Large intestine (tissue), 3 donors: ENCODE results near the gene ELF1. TPM values are rescaled to one million over a fixed set of nuclear protein-coding genes. Genes with fewer than 3 reads are reported as not detected.
"Not testable (repeated sequence)": the region's sequence is repeated elsewhere in the genome, so short reads cannot be mapped to it uniquely, and the experiment has no call there.

Source experiments
- DNase-seq, 2 donors: peaks; one replicate each; pipeline versions ENCODE4 v3.0.0 to v3.0.0-alpha.2; 2013
- H3K27ac ChIP-seq: one replicate; pipeline ENCODE4 v1.5.1; 2013; ENCODE audit warnings: low read length
- H3K27me3 ChIP-seq: 2 replicates; pipeline ENCODE4 v1.6.1; 2013; ENCODE audit warnings: low read length; ENCODE audit not compliant: control insufficient read depth, insufficient read depth
- H3K36me3 ChIP-seq: 2 replicates; pipeline ENCODE4 v1.6.1; 2013; ENCODE audit warnings: low read length; ENCODE audit not compliant: control insufficient read depth, insufficient read depth
- H3K4me1 ChIP-seq: one replicate; pipeline ENCODE4 v1.6.1; 2013; ENCODE audit warnings: low read length; ENCODE audit not compliant: control insufficient read depth, insufficient read depth
- H3K4me3 ChIP-seq: one replicate; pipeline ENCODE4 v1.5.1; 2013; ENCODE audit warnings: low read length
- H3K9me3 ChIP-seq: one replicate; pipeline ENCODE4 v1.6.1; 2013; ENCODE audit warnings: mild to moderate bottlenecking, low read depth, low read length, moderate library complexity; ENCODE audit not compliant: control insufficient read depth
- WGBS: methylation state at CpG from one replicate; pipeline ENCODE4 v1.1.5; 2013; ENCODE audit warnings: low lambda C conversion rate; ENCODE audit not compliant: insufficient coverage; 5-methylcytosine and 5-hydroxymethylcytosine counted together
- polyA plus RNA-seq: library from polyadenylated mRNA; unstranded; fragments of 120-200 nt; gene quantifications from one replicate; pipeline ENCODE4 v1.2.1, GENCODE V29; 2013

The ELF1 gene
- polyA plus RNA-seq, 1 donor = 87.2 TPM

GRCh38 chr13:40916207-40916998, 102.7 kb downstream of the ELF1 start:
- WGBS = 100% methylated on average over 3 of the region's 6 CpGs
- Histone ChIP-seq H3K4me1 (no peaks in the 10 kb centered on the region), H3K36me3 (no peaks in the 10 kb centered on the region), H3K27ac (no peak overlapping the region), H3K4me3 (no peak overlapping the region), H3K27me3 (no peaks in the 10 kb centered on the region), H3K9me3 (no peaks in the 10 kb centered on the region)
- DNase-seq = no peak

DNA sequence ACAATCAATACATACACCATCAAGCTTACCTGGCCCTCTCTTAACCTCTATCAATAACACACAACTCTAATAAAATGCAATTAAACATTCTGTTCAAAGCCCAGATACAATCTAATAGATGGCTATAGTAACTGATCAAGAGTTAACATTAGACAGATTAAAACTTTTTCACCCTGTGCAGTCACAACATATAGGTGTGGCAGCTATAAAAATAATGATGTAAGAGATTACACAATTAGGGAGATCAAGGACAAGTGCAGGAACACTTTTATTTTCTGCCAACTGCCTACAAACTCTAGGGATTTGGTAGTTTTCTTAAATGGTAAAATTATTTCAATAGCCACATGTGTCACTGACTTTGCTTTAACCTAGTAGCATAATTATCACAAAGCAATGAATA, 104.3 kb downstream of the ELF1 start:
- H3K4me3 ChIP-seq = not testable (repeated sequence)
- H3K27ac ChIP-seq = peak overlapping the region; percentile 46

DNA sequence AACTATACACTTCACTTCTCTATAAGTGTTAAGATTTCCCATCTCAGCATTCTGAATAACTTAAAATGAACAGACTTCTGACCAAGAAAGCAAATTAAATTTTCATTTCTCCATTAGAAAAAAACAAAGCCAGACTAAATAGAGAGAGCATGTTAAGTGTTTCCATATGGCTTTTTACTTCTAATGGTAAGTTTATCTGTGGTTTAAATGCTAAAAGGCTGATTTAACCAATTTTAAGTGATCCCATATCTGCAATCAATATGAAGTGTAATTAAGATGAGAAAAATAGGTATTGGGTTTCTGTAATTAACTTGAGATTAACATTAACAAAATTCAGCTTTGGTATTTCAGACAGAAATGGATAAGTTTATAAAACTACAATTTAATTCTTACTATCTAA, 107.8 kb downstream of the ELF1 start:
- no peak for DNase-seq
- H3K4me3 ChIP-seq = no peak overlapping the region
- no peaks in the 10 kb centered on the region for H3K9me3 ChIP-seq
- H3K27ac ChIP-seq = no peak overlapping the region
- H3K4me1 ChIP-seq = peaks cover 3% of the 10 kb centered on the region
- no peaks in the 10 kb centered on the region for H3K27me3 ChIP-seq
- H3K36me3 ChIP-seq = no peaks in the 10 kb centered on the region

More for the DNA sequence above, 104.3 kb downstream of the ELF1 start:
- H3K27me3 ChIP-seq, H3K36me3 ChIP-seq, H3K9me3 ChIP-seq, H3K4me1 ChIP-seq: not testable (repeated sequence)
- DNase-seq = peak in 1 of 2 donors; percentile 41

DNA sequence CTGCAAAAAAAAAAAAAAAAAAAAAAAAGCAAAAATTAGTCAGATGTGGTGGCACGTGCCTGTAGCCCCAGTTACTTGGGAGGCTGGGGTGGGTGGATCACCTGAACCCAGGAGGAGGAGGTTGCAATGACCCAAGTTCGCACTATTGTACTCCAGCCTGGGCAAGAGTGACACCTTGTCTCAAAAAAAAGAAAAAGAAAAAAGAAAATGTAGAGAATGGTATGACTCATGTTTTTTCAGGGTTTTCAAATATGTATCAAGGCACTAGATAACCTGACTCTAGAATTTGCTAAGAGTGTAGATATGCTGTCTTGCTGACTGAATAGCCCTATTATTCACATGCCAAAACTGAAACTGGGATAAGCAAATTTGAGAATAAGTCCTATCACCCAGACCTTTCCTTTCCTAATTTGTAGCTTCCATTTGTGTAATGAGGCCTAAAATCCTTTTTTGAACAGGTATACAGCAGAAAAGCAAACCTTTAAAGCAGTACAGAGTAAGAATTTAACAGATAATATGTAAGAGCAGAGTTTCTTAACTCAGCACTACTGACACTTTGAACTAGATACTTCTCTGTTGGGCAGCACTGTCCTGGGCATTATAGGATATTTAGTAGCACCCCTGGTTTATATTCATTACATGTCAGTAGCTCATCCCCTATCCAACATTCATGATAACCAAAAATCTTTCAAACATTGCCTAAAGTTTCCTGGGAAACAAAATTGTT, 108.6 kb downstream of the ELF1 start:
- Histone ChIP-seq H3K4me1 (peaks cover 3% of the 10 kb centered on the region), H3K27me3 (no peaks in the 10 kb centered on the region), H3K4me3 (no peak overlapping the region), H3K36me3 (no peaks in the 10 kb centered on the region), H3K27ac (peak overlapping the region; percentile 37), H3K9me3 (no peaks in the 10 kb centered on the region)
- WGBS = no CpG with 5 or more reads among the region's 2 CpGs
- DNase-seq = peak in 1 of 2 donors; percentile 45

- H3K27ac ChIP-seq, H3K4me1 ChIP-seq, H3K27me3 ChIP-seq, H3K36me3 ChIP-seq, H3K9me3 ChIP-seq, H3K4me3 ChIP-seq, DNase-seq: not testable (repeated sequence)
- 100% methylated on average over 3 of the region's 4 CpGs for WGBS
Observed at GRCh38 chr13:40909541-40910200, 109.4 kb downstream of the ELF1 start.

DNA sequence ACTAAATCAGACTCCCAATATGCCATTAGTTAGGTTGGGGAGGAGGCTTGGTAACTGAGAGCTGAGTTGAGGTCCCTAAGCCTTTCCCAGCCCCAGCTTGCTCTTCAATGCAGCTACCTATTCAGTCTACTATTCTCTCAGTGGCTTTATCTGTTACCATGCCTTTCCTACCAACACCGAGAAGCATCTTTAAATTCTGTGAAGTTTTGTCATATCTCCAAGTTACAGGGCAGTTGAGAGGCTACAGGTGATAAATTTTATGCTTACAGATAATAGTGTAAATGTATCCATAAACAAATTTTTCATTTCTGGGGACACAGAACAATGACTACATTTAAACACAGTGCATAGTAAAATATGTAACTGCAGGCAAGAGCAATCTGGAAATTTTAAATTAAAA, 110.6 kb downstream of the ELF1 start:
- no CpG with 5 or more reads among the region's 1 CpG for WGBS
- Histone ChIP-seq H3K4me1 (peaks cover 3% of the 10 kb centered on the region), H3K36me3 (no peaks in the 10 kb centered on the region), H3K9me3 (no peaks in the 10 kb centered on the region), H3K27ac (no peak overlapping the region), H3K4me3 (no peak overlapping the region), H3K27me3 (no peaks in the 10 kb centered on the region)
- DNase-seq = no peak

DNA sequence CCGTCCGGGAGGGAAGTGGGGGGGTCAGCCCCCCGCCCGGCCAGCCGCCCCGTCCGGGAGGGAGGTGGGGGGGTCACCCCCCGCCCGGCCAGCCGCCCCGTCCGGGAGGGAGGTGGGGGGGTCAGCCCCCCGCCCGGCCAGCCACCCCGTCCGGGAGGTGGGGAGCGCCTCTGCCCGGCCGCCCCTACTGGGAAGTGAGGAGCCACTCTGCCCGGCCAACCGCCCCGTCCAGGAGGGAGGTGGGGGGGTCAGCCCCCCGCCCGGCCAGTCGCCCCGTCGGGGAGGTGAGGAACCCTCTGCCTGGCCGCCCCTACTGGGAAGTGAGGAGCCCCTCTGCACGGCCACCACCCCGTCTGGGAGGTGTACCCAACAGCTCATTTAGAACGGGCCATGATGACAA, 118.1 kb downstream of the ELF1 start:
- not testable (repeated sequence) for H3K9me3 ChIP-seq, DNase-seq, H3K4me3 ChIP-seq, H3K27me3 ChIP-seq, H3K27ac ChIP-seq, H3K36me3 ChIP-seq
- no CpG with 5 or more reads among the region's 31 CpGs for WGBS
- peaks cover 11% of the 10 kb centered on the region for H3K4me1 ChIP-seq

- not testable (repeated sequence) for H3K9me3 ChIP-seq, H3K27ac ChIP-seq, H3K27me3 ChIP-seq, H3K4me3 ChIP-seq, DNase-seq, H3K36me3 ChIP-seq
- no CpG with 5 or more reads among the region's 28 CpGs for WGBS
- H3K4me1 ChIP-seq = peaks cover 14% of the 10 kb centered on the region
Observed at GRCh38 chr13:40900568-40900967, 118.5 kb downstream of the ELF1 start.

GRCh38 chr13:40897053-40897452, 122.1 kb downstream of the ELF1 start:
- H3K27me3 ChIP-seq = no peaks in the 10 kb centered on the region
- peak overlapping the region; percentile 83 for H3K27ac ChIP-seq
- no peak for DNase-seq
- no peaks in the 10 kb centered on the region for H3K36me3 ChIP-seq
- H3K4me1 ChIP-seq = peaks cover 29% of the 10 kb centered on the region
- H3K4me3 ChIP-seq = no peak overlapping the region
- H3K9me3 ChIP-seq = peaks cover 8% of the 10 kb centered on the region

GRCh38 chr13:40895227-40896184, 123.6 kb downstream of the ELF1 start:
- Histone ChIP-seq H3K36me3 (no peaks in the 10 kb centered on the region), H3K27ac (peak overlapping the region; percentile 83), H3K4me3 (no peak overlapping the region), H3K27me3 (no peaks in the 10 kb centered on the region), H3K4me1 (peaks cover 29% of the 10 kb centered on the region), H3K9me3 (peaks cover 5% of the 10 kb centered on the region)
- DNase-seq = peak; percentile 79 to 92
- WGBS = 20% methylated on average over 1 of the region's 5 CpGs
